Activated CD4-positive, alpha-beta T cell treated with anti-CD3 and anti-CD28 coated beads for 24 hours (primary cell): ENCODE data around the gene CBX7.
"Not testable (repeated sequence)": the region's sequence is repeated elsewhere in the genome, so short reads cannot be mapped to it uniquely, and the experiment has no call there.

Experiments
- DNase-seq, 2 donors: peaks; one replicate each; pipeline ENCODE4 v3.0.0-alpha.2; 2020; ENCODE audit warnings: low read depth in 2 of 2

CBX7 gene

GRCh38 chr22:39174498-39175352, 22.2 kb upstream of the CBX7 start:
- DNase-seq, result peak in 1 of 2 donors; percentile 29

DNA sequence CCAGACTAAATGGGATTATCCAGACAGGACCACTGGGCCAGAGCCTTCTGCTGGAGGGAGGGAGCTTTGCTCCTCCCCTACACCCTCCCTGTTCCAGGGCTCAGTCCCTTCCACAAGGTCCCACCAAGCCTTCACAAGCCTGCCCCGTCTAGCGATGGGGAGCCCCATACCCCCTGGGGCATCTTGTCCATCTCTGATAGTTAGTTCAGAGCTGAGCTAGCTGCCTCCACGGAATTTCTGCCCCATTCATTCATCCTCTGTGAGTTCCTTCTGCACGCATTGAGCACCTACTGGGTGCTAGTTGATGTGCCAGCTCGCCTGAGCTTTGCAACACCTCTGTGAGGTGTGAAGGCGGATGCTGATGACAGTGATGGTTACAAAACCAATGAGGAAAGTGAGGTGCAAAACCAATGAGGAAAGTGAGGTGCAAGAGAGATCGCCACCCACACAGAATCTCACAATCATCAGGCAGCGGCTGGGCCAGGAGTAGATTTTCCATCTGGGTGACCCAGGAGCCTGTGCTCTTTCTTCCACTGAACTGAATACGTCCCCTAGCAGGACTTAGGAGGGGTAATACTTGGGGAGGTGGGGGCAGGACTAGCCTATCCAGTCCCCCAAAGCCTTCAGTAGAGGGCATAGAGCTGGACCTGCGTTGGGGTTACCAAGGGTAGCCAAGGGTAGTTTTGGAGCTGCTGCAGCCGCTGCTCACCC, 21.5 kb upstream of the CBX7 start:
- no peak for DNase-seq

DNA sequence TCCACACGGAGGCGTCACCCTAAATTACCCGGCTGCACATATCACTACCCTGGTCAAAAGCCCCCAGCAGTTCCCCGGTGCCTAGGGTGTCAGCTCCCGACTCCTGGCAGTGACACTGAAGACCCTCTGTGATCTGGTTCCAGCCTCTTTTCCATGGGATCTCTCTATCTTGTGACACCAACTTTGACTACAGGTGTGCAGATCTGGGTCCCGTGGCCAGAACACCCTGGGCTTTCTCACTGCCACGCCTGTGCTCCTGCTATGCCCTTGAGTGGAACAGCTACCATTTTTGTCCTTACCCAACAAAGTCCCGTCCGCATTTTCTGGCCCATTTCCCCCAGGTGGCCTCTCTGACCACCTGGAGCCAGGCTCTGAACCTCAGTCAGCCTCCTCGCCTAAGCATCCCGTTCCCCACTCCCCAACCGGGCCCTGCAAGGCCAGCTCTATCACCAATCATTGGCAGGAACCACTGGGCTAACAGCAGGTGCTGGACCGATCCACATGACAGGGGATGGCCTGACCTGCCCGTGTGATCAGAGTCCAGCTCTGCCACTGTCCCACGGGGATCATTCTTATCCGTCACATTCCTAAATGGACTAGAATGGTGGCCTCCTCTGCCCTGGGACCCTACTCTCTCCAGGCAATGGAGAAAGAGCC, 20.7 kb upstream of the CBX7 start:
- DNase-seq, result no peak

DNA sequence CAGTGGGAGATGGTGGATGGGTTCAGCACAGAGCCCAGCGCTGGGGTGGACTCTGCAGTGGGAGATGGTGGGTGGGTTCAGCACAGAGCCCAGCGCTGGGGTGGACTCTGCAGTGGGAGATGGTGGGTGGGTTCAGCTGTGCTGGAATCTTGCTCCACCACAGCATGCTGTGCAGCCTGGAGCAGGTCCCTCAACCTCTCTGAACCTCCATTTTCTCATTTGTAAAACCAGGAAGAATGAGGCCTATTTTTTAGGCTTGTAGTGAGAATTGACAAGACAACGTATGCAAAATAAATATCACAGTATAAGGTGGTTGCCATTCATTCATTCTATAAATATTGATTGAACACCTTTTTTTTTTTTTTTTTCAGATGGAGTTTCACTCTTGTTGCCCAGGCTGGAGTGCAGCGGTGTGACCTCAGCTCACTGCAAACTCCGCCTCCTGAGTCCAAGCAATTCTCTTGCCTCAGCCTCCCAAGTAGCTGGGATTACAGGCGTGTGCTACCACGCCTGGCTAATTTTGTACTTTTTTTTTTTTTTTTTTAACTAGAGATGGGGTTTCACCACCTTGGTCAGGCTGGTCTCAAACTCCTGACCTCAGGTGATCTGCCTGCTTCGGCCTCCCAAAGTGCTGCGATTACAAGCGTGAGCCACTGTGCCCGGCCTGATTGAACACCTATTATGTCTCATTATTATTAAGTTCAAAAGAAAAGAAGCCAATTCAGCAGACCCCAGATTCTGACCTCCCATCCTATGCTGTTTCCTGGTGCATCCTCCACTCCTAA, 20.0 kb upstream of the CBX7 start:
- not testable (repeated sequence) for DNase-seq

DNA sequence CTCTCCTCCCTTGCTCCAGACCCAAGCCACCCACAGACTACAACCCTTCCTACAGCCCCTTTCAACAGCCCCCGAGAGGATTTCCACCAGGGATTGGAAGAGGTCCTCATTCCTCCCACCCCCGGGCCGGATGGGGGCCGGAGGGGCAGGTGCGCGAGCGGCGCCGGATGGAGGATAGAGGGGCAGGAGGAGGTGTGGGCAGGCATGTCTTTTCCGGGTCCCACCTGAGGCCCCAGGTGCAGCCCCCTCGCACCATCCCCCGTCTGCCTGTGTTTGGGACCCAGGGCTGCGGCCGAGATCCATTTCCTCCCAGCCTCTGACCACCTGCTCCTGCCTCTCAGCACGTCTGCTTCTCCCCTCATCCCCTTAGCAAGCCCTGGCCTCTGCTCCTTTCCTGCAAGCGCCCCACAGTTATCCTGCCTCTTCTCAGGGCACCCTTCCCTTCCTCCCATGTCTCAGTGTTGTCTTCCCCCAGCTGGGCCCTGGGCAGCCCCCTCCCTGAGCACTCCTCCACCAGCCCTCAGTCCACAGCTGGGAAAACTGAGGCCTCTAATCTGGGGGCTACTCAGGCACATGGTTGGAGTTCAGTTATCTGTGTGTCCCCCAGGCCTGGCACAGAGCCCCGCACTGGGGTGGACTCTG, 19.3 kb upstream of the CBX7 start:
- no peak for DNase-seq

DNA sequence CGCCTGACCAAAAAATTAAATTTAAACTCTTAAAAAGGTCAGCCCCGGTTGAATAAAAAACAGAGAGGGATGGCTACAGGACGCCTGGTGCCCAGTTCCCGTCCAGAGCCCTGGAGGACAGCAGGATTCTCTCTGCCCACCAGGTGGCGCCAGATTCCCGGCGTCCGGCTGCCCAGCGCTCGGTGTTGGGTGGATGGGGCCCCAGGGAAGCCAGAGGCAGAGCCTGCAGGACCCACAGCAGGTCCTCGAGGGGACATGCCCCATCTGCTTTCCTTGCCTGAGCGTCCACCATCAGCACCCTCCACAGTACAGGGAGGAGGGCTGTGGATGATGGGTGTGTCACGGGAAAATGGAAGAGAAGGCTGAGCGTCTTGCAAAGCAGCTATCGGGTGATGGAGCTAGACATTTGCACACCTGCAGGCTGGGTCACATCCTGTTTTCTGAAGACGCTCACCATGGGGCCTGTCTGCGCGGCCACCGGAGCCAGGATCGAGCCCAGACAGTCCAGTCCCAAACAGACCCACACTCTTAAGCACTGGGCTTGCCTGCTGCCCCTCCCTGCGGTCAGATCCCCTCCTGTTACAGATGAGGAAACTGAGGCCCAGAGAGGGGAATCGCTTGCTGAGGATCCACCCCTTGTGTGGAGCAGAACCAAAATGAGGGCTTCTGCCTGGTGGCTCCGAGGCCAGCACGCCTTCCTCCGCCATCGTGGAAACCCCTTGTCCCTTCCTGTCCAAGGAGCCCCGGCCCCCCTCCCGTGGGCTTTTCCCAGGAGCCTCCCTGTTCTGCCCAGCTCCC, 18.5 kb upstream of the CBX7 start:
- peak; percentile 76 to 81 for DNase-seq

DNA sequence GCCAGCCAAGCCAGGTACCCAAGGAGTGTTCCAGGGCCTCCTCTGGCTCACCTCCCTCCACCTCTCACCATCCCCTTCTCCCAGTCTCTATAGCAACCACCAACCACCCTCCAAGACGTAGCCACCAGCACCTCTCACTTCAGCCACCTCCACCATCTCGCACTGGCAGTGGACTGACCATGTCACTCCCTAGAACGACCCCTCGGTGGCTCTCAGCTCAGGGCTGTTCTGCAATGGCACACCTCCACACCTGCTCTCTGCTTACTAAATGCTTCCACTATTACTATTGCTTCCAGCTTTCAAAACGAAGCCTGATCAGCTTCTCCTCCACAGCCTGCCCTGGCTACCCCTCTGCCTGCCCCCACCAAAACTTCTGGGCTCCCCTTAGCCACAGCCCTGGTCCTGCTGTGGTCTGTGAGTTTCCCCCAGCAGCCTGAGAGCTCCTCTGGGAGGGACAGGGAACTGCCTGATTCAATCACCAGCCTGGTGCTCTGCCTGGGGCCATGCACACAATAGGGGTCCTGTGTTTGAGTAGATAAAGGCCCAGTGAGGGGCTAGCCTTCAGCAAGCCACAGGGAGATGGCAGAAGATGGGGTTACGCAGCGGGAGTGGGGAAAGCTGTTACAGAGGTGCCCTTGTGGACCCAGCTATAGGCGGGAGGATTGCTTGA, 17.5 kb upstream of the CBX7 start:
- no peak for DNase-seq

GRCh38 chr22:39166547-39166946, 14.1 kb upstream of the CBX7 start:
- DNase-seq, result no peak

- not testable (repeated sequence) for DNase-seq
These were observed 3.6 kb upstream of the CBX7 start for GRCh38 chr22:39156093-39156492.

GRCh38 chr22:39155421-39155820, 2.9 kb upstream of the CBX7 start:
- no peak for DNase-seq

DNA sequence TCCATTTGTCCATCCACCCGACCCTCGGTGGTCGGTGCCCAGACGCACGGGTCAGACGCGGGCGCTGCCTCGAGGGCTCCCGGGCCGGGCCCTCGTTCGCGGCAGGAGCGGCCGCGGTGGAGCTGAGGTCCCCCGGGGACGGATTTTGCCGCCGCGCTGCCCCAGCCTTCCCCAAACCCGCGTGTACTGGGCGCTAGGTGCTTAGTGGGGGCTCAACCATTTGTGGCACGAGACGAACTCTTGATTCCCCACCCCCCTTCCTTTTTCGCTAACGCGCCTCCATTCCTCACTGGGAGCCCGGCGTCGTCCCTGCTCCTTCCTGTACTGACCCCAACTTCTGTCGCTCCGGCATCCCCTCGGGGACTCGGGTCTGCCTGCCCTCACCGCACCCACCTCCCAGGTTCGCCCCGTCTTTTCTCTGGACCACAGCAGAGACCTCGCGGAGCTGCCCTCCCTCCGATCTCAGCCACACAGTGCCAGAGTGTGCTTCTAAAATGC, 789 bp upstream of the CBX7 start:
- DNase-seq, result no peak

DNA sequence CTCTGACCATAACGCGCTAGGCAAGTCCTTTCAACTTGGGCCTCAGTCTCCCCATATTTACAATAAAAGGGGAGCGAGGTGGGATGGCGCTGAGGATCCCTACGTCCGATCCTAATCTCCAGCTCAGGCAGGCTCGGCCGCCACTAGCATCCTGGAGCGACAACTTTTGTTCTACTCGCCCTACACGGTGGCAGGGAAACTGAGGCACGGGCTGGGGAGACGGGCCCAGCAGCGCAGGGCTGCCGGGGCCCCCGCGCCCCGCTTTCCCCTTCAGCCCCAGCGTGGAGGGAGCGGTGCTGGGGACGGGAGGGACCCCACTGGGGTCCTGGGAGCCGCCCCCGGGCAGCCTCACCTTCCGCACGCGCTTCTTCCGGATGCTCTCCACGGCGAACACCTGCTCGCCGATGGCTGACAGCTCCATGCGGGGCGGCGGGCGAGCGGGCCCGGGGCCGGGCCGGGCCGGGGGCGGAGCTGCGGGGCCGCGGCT, 413 bp downstream of the CBX7 start:
- DNase-seq, result no peak

DNA sequence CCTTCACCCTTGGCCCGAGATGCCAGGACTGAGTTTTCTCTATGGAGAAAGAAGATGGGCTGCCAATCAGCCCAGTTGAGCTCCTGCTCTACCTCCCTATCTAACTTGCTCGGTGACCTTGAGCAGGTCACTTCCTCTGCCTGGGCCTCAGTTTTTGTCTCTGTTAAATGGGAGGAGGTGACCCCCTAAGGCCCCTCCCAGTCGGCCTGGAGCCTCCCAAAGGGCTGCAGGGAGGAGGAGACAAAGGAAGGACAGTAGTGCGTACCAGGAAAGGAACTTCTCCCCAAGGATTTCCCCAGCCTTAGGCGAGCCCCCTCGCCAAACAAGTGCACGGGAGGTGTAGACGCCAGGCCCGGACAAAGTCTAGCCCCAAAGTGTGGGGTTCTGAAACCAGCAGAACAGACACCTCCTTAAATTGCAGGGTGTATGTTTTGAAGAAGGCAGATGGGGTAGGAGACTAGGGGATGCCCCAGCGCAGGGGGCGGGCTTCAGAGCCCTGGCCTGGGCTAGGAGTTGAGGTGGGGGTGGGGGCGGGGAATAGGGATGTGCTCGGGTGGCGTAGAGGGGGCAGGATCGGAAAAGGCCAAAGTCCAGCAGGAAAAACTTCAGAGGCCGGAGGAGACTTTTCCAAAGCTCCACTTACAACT, 1.0 kb downstream of the CBX7 start:
- no peak for DNase-seq

DNA sequence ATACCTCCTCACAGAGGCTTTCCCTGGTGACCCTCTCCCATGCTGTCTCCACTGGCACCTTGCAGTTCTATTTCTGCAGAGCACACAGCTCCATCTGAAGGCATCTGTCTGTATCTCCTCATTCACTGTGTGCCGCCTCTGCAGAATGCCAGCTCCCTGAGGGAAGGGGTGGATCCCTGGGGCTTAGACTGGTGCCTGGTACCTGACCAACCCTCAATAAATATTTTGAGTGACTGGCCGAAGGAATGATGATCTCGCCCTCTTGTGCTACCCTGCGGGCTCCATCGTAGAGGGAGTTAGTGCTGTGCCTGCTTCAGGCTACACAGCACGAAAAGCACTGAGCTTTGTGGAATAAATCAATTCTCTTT, 1.6 kb downstream of the CBX7 start:
- DNase-seq, result no peak

DNA sequence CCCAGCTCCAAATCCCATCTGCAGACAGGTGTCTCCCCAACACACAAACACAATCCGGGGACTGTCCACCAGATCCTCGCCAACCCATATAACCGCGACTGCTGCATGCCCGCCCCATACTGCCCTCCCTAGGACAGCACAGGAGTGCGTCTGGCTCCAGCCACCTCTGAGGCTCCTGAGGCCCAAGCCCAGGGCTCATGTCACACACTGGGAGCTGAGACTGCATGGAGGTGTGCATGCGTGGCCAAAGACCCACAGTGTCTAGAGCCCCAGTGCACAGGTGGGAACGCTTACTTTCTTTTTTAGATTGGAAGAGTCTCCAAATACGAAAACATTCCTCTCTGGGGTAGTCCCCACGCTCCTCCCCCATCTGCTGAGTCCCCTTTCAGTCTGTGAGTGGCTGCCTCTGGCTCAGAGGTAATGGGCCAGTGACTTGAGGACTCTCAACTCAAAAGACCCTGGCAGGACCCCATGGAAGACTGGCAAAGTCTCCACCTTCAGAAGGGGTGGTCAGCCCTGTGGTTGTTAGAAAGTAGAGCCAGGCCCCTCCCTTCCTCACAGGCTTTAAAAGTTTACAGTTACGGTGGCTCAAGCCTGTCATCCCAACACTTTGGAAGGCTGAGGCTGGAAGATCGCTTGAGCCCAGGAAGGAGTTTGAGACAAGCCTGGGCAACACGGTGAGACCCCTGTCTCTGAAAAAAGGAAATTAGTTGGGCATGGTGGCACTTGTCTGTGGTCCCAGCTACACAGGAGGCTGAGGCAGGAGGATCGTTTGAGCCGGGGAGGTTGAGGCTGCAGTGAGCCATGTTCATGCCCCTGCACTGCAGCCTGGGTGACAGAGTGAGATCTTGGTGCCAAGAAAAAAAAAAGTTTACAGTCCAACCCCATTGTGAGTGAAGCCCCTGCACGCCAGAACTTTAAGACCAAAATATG, 2.3 kb downstream of the CBX7 start:
- DNase-seq, result no peak

GRCh38 chr22:39148727-39149535, 3.5 kb downstream of the CBX7 start:
- peak; percentile 38 to 58 for DNase-seq
